H1 (cell line): ENCODE measurements around the gene NSFL1C. TPM values are rescaled to one million over a fixed set of nuclear protein-coding genes. Genes with fewer than 3 reads are reported as not detected.

Experiments used
- ASH2L ChIP-seq: fragments of 200-600, 300-600 bp; sonication (generic); IDR thresholded peaks from one replicate; pipeline ENCODE4 v1.7.1; 2017; ENCODE audit warnings: low read length
- polyA plus RNA-seq, 7 experiments: library from polyadenylated mRNA; depleted of rRNA in 3 of 7; stranded (reverse) in 5 of 7; unstranded in 2 of 7; fragments of >200 nt in 5 of 7; fragments of 200-250 nt in 2 of 7; gene quantifications; 1 replicate in 5 of 7; 2 replicates in 1 of 7; 4 replicates in 1 of 7; pipeline versions ENCODE4 v1.2.1 to v1.2.3, GENCODE V29; 2011 to 2013; ENCODE audit warnings: missing spikeins in 2 of 7, mixed read lengths in 2 of 7
- total RNA-seq: library from RNA; stranded (reverse); fragmentation: NEBNext Ultra II Directional; extraction: Animal tissue kit (Norgen Biotek cat#: 25700); gene quantifications from 2 replicates; pipeline ENCODE4 v1.2.1, GENCODE V29; 2021

Gene NSFL1C
- total and polyA plus RNA-seq, 2 of the 8 experiments (the other 6 are each of a cell fraction or from before 2014, with no cell fraction given): 21.6 to 98.0 TPM

GRCh38 chr20:1427457-1428054, 39.1 kb downstream of the NSFL1C start (continued):
- peak; percentile 13 for TF ChIP-seq ASH2L
